GM10248 (cell line): Measurements from ENCODE around the gene SLC27A2.

Experiments used
- CTCF ChIA-PET: fragments of 300-600 bp; sonication (Branson Sonifier 250); formaldehyde crosslinking; extraction: SDS; loops from one replicate; lab custom pipeline; 2021; ENCODE audit warnings: antibody characterized with exemption; lab: Yijun Ruan, JAX
- POLR2A ChIA-PET: fragments of 350-650 bp; sonication (Branson Sonifier 250); formaldehyde crosslinking; extraction: SDS; loops from one replicate; lab custom pipeline; 2020; ENCODE audit warnings: antibody characterized with exemption; lab: Yijun Ruan, JAX
- DNase-seq: peaks from one replicate; pipeline ENCODE4 v3.0.0; 2012; ENCODE audit errors: extremely low spot score
- TF ChIP-seq, protein P1 (sequence below): IDR thresholded peaks from 2 replicates; pipeline ENCODE4 v1.5.1; 2012; ENCODE audit warnings: mild to moderate bottlenecking, low read depth; ENCODE audit errors: extremely low read depth, missing control alignments, control extremely low read depth

The SLC27A2 gene

DNA sequence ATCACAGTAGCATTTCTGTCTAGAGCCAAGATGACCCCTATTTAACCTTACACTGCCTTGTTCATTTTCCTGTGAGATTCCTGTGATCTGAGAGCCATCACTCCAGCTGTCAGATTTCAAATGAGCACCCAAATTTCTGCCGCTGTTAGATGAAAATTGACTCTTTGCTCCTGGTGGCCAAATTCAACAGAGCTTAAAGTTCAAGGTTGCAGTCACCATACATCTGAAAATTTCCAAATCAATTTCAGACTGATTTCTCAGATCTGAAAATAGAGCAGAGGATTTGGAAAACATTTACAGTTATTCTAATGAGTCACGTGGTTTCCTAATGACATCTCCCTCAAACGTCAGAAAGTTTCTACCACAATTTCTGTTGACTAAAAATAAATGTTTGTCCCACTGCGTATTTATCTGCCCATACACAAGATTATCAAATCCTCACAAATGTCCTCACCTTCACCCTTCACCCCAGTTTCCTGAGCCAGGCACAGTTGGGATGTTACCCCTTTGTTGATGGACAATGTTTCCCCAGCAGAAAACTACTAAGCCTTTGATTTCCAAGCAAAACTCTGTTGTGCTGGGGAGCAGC is 67.1 kb downstream of the SLC27A2 start:
- ChIA-PET CTCF (interaction anchor here (0.8 to 2.9 kb wide), 4 partner anchors 8 to 67 kb away, joined by 3 to 8 read pairs (median 5); no protein-coding TSS in a partner anchor), POLR2A (interaction anchor here (0.6 kb wide), 1 partner anchor 51 kb away, joined by 6 read pairs; no protein-coding TSS in a partner anchor)
- no peak for DNase-seq
- TF ChIP-seq, protein P1, sequence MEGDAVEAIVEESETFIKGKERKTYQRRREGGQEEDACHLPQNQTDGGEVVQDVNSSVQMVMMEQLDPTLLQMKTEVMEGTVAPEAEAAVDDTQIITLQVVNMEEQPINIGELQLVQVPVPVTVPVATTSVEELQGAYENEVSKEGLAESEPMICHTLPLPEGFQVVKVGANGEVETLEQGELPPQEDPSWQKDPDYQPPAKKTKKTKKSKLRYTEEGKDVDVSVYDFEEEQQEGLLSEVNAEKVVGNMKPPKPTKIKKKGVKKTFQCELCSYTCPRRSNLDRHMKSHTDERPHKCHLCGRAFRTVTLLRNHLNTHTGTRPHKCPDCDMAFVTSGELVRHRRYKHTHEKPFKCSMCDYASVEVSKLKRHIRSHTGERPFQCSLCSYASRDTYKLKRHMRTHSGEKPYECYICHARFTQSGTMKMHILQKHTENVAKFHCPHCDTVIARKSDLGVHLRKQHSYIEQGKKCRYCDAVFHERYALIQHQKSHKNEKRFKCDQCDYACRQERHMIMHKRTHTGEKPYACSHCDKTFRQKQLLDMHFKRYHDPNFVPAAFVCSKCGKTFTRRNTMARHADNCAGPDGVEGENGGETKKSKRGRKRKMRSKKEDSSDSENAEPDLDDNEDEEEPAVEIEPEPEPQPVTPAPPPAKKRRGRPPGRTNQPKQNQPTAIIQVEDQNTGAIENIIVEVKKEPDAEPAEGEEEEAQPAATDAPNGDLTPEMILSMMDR = no peak

- TF ChIP-seq, protein P1 = no peak
- POLR2A ChIA-PET = interaction anchor here (0.6 kb wide), 1 partner anchor 51 kb away, joined by 6 read pairs; no protein-coding TSS in a partner anchor
- CTCF ChIA-PET = interaction anchor here (2.8 kb wide), 1 partner anchor 12 kb away, joined by 8 read pairs; no protein-coding TSS in a partner anchor
- no peak for DNase-seq
Observed at GRCh38 chr15:50249704-50250103, 67.7 kb downstream of the SLC27A2 start.

DNA sequence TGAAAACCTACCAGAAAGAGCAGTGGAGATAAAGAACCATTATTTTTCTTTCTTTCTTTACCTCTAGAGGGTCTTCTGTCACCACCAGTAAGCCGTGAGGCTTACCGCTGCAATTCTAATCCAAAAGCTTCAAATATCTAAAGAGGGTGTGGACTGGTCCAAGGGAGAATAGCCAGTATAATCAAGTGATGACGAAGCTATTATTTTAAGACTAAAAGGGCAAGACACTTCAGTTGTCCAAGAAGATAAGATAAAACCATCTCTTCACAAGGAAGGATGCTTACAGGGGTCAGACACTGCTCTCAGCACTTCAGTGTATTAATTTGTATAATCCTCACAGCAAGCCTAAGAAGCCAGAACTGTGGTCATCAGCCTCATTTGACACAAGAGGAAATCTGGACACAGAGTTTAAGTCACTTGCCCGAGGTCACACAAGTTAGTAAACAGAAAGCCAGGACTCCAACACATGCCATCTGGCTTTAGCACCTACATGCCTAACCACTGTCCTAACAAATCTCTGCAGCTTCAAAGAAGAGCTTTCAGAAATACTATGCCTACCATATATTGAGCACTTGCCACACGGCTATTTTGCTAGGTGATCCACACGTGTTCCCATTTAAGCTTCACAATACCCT is 68.9 kb downstream of the SLC27A2 start:
- ChIA-PET POLR2A (no interaction called here), CTCF (no interaction called here)
- TF ChIP-seq, protein P1 = no peak
- no peak for DNase-seq

DNA sequence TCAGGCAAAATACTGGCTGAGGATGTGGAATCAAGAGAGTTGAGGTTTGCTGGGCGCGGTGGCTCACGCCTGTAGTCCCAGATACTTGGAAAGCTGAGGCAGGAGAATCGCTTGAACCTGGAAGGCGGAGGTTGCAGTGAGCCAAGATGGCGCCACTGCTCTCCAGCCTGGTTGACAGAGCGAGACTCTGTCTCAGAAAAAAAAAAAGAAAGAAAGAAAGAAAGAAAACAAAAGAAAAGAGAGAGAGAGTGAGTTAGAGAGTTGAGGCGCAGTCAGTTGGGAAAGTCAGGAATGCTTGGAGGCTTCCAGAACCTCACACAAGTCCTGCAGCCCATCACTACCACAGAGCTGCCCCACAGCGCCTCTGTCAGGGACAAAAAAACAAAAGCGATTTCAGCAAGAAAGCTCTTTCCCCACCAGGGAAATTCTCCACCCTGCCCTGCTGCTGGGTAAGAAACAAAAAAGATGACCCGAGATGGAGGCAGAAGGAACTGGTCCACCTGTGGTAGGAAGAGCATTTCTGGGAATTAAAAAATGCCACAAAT is 69.7 kb downstream of the SLC27A2 start:
- POLR2A ChIA-PET = interaction anchor here (0.6 kb wide), 1 partner anchor 20 kb away, joined by 3 read pairs; no protein-coding TSS in a partner anchor
- TF ChIP-seq, protein P1 = no peak
- CTCF ChIA-PET = no interaction called here

GRCh38 chr15:50252556-50252955 is 70.6 kb downstream of the SLC27A2 start:
- DNase-seq = no peak
- CTCF ChIA-PET = no interaction called here
- POLR2A ChIA-PET = no interaction called here
- TF ChIP-seq, protein P1 = no peak

More for the DNA sequence above, 69.7 kb downstream of the SLC27A2 start:
- no peak for DNase-seq

DNA sequence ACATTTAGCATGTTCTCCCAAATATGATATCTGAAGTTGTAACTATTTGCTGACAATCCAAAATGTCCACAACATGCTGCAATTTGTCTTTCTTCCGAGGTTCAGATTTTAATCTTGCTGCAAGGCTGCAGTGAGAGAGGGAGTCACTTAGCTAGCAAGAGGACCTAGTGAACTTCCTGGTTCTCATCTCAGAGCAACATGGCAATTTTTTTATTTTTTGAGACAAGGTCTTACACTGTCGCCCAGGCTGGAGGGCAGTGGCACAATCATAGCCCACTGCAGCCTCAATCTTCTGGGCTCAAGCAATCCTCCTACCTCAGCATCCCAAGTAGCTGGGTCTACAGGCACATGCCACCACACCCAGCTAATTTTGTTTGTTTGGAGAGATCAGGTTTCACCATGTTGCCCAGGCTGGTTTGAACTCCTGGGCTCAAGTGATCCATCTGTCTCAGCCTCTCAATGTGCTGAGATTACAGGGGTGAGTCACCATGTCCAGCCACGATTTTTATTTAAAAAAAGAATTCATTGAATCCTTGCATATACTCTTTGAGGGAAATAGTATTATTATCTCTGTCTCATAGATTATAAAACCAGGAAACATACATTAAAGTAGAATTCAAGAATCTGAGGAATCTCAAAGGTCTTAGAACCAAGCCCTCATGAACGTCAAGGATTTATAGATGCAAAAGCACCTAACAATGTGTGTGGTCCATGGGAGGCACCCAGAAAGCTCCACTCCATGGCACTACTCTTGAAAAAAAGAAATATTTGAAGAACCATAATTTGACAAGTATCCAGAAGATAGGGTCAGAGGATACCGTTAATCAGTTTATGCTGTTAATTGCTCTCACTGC is 74.4 kb downstream of the SLC27A2 start:
- CTCF ChIA-PET = no interaction called here
- TF ChIP-seq, protein P1 = no peak
- no peak for DNase-seq
- POLR2A ChIA-PET = no interaction called here
